Gastroesophageal sphincter (tissue), 4 donors: ENCODE results near the gene SPACA7. TPM values are rescaled to one million over a fixed set of nuclear protein-coding genes. Genes with fewer than 3 reads are reported as not detected.
"Not testable (repeated sequence)": the region's sequence is repeated elsewhere in the genome, so short reads cannot be mapped to it uniquely, and the experiment has no call there.

ENCODE experiments used
- ATAC-seq: fragments of 150-250 bp; one replicate; pipeline ENCODE4 v1.9.1; 2016; ENCODE audit warnings: mild to moderate bottlenecking, moderate library complexity
- H3K27ac ChIP-seq, 4 donors: fragments of 200-600 bp; sonication (generic) in 3 of 4; 1 replicate in 3 of 4; 2 replicates in 1 of 4; pipeline ENCODE4 v1.5.1; 2016 to 2019
- H3K27me3 ChIP-seq: fragments of 200-600 bp; sonication (generic); one replicate; pipeline ENCODE4 v1.5.1; 2019
- H3K36me3 ChIP-seq, 2 donors: fragments of 200-600 bp; sonication (generic); one replicate each; pipeline ENCODE4 v1.5.1; 2019; ENCODE audit warnings: control low read depth in 1 of 2
- H3K4me1 ChIP-seq, 3 donors: fragments of 200-600 bp; sonication (generic); 1 replicate in 2 of 3; 2 replicates in 1 of 3; pipeline ENCODE4 v1.5.1; 2016 to 2019; ENCODE audit warnings: control low read depth in 2 of 3
- H3K4me3 ChIP-seq, 2 donors: fragments of 200-600 bp; sonication (generic); one replicate each; pipeline ENCODE4 v1.5.1; 2019; ENCODE audit warnings: mild to moderate bottlenecking in 1 of 2, moderate library complexity in 1 of 2
- H3K9me3 ChIP-seq, 3 donors: fragments of 200-600 bp; sonication (generic); one replicate each; pipeline ENCODE4 v1.5.1; 2017 to 2019; ENCODE audit warnings: control low read depth in 2 of 3
- CTCF ChIP-seq, 4 experiments: fragments of 200-600 bp in 2 of 4; fragments of 450-650 bp in 2 of 4; sonication (generic) in 1 of 4; IDR thresholded peaks; one replicate each; pipeline ENCODE4 v1.5.1; 2017 to 2019; ENCODE audit warnings: antibody characterized with exemption in 4 of 4, mild to moderate bottlenecking in 2 of 4, moderate library complexity in 2 of 4
- EP300 ChIP-seq: sonication (generic); formaldehyde crosslinking; IDR thresholded peaks from one replicate; pipeline ENCODE4 v1.6.1; 2017; ENCODE audit warnings: antibody characterized with exemption, mild to moderate bottlenecking
- POLR2A ChIP-seq, 2 donors: fragments of 450-650 bp; IDR thresholded peaks; one replicate each; pipeline ENCODE4 v1.6.1; 2017; ENCODE audit warnings: antibody characterized with exemption in 2 of 2, mild to moderate bottlenecking in 2 of 2, moderate library complexity in 1 of 2
- POLR2AphosphoS5 ChIP-seq: sonication (generic); formaldehyde crosslinking; IDR thresholded peaks from one replicate; pipeline ENCODE4 v1.6.1; 2017; ENCODE audit warnings: antibody characterized with exemption
- WGBS, 2 donors: methylation state at CpG; one replicate each; pipeline ENCODE4 v1.1.5; 2018; ENCODE audit warnings: low coverage in 1 of 2; 5-methylcytosine and 5-hydroxymethylcytosine counted together
- total RNA-seq, 4 donors: library from RNA; depleted of rRNA; stranded (reverse); fragments of >200 nt; gene quantifications; one replicate each; pipeline ENCODE4 v1.1.0, GENCODE V29; 2016

The SPACA7 gene
- total RNA-seq, 4 donors from 2014 or later = not detected

DNA sequence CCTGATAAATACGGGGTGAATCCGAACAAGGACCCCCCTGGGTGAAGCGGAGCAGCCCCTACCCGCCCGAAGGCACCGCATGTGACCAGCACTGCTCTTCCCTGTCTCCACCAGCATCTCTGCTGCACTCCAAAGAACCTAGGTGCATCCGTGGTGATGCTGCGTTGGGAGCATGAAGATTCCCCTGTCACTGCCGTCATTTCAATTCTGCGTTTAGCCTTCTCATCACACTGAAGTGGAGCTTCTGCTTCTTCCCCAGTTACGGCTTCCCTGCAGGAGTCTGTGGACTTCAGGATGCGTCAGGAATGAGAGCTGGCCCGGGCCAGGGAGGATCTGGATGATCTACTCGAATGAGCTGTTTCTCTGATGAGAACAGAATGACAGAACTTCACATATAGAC lies 47.9 kb downstream of the SPACA7 start:
- H3K9me3 ChIP-seq = peaks cover 0 to 77% (median 0%) of the 10 kb centered on the region in 3 donors
- WGBS, 2 donors = 58 to 79% methylated on average over 5 to 10 of the region's 14 CpGs
- no peak for ATAC-seq
- no peak overlapping the region for H3K4me3 ChIP-seq
- H3K27me3 ChIP-seq = no peaks in the 10 kb centered on the region
- no peak overlapping the region for H3K27ac ChIP-seq
- no peaks in the 10 kb centered on the region for H3K4me1 ChIP-seq
- TF ChIP-seq POLR2AphosphoS5 (no peak), POLR2A (IDR thresholded peaks at IDR 0.05) (no peak), CTCF (IDR thresholded peaks at IDR 0.05) (no peak), EP300 (no peak)
- H3K36me3 ChIP-seq = no peaks in the 10 kb centered on the region

DNA sequence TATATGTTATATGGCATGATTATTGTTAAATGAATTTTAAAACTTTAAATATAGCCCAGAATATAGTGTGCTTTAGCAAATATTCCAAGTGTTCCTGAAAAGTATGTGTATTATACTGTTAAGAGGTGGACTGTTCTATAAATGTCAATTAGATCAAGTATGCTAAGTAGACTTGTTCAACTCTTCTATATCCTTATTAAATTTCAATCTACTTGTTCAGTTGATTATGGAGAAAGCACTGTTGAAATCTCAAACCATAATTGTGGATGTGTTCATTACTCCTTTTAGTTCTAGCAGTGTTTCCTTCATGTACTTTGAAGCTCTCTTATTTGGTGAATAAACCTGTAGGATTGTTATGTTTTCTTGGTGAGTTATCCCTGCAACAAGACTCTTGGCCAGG lies 52.5 kb downstream of the SPACA7 start:
- no peak for ATAC-seq
- H3K4me3 ChIP-seq = no peak overlapping the region
- TF ChIP-seq EP300 (no peak), POLR2AphosphoS5 (no peak), POLR2A (IDR thresholded peaks at IDR 0.05) (no peak)

GRCh38 chr13:112431734-112432133 lies 55.6 kb downstream of the SPACA7 start:
- Histone ChIP-seq H3K36me3 (no peaks in the 10 kb centered on the region), H3K27me3 (peaks cover 32% of the 10 kb centered on the region), H3K9me3 (peaks cover 0 to 32% (median 0%) of the 10 kb centered on the region in 3 donors), H3K27ac (no peak overlapping the region), H3K4me1 (no peaks in the 10 kb centered on the region), H3K4me3 (no peak overlapping the region)
- WGBS, 2 donors = 77% methylated on average over 4 of the region's 5 CpGs; no CpG with 5 or more reads in 1 of the 2 donors
- TF ChIP-seq POLR2AphosphoS5 (no peak), POLR2A (IDR thresholded peaks at IDR 0.05) (no peak), EP300 (no peak), CTCF (IDR thresholded peaks at IDR 0.05) (no peak)
- no peak for ATAC-seq

More for the DNA sequence above, 52.5 kb downstream of the SPACA7 start:
- Histone ChIP-seq H3K36me3 (no peaks in the 10 kb centered on the region), H3K27ac (no peak overlapping the region), H3K9me3 (peaks cover 0 to 52% (median 0%) of the 10 kb centered on the region in 3 donors), H3K27me3 (peaks cover 16% of the 10 kb centered on the region), H3K4me1 (no peaks in the 10 kb centered on the region)

DNA sequence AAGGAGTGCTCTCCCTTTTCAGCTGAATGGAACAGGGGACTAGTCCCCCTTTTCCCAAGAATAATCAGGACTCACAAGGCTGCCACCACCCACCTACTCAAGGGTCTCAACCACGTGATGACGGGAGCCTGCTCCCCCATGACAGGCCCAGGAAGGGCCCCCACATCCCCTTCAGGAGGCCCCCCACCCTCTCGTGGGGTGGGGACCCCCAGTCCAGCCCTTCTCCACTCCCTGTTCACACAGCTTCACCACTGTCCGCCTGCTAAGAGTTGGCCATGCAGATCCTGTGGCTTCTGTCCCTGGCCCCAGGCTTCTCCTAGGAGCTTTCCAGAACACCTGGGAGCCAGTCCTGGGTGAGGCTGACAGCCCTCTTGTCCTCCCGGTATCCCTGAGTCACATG lies 56.6 kb downstream of the SPACA7 start:
- H3K27ac ChIP-seq, ATAC-seq, H3K4me3 ChIP-seq, H3K36me3 ChIP-seq, H3K4me1 ChIP-seq: not testable (repeated sequence)
- H3K27me3 ChIP-seq = peaks cover 32% of the 10 kb centered on the region
- 100% methylated on average over 1 of the region's 5 CpGs; no CpG with 5 or more reads in 1 of the 2 donors for WGBS, 2 donors
- H3K9me3 ChIP-seq = peaks cover 0 to 26% (median 0%) of the 10 kb centered on the region in 3 donors

DNA sequence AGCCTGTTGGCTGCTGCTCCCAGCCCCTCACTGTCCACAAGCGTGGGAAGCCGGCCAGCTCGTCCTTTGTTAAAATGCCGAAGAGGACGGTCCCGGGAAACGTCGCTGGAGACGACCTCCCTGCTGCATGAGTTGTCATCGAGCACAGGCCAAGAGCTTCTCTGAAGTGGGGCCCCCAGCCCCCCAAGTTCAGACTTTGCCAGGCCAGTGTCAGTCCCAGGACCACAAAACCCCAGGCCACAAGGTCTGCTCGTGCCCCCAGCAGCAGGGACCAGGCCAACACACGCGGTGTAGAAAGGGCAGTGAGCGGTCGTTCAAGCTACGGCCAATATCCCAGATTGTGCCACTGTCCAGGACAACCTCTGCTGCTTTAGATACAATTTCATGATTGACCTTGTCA lies 57.4 kb downstream of the SPACA7 start:
- not testable (repeated sequence) for H3K4me3 ChIP-seq, H3K27ac ChIP-seq, H3K4me1 ChIP-seq, ATAC-seq, H3K36me3 ChIP-seq
- H3K27me3 ChIP-seq = peaks cover 32% of the 10 kb centered on the region
- H3K9me3 ChIP-seq = peaks cover 0 to 20% (median 0%) of the 10 kb centered on the region in 3 donors
- WGBS, 2 donors = no CpG with 5 or more reads among the region's 16 CpGs

GRCh38 chr13:112434032-112434431 lies 57.9 kb downstream of the SPACA7 start:
- Histone ChIP-seq H3K36me3 (no peaks in the 10 kb centered on the region), H3K27me3 (peaks cover 36% of the 10 kb centered on the region), H3K27ac (no peak overlapping the region), H3K4me3 (no peak overlapping the region), H3K4me1 (no peaks in the 10 kb centered on the region), H3K9me3 (peaks cover 0 to 19% (median 0%) of the 10 kb centered on the region in 3 donors)
- ATAC-seq = no peak
- 83% methylated on average over 4 of the region's 13 CpGs; no CpG with 5 or more reads in 1 of the 2 donors for WGBS, 2 donors
- TF ChIP-seq CTCF (IDR thresholded peaks at IDR 0.05) = no peak
- no peak for TF ChIP-seq EP300
- no peak for TF ChIP-seq POLR2AphosphoS5
- no peak for TF ChIP-seq POLR2A (IDR thresholded peaks at IDR 0.05)
